Keratinocyte (primary cell): ENCODE results near the gene MSH2. TPM values are rescaled to one million over a fixed set of nuclear protein-coding genes. Genes with fewer than 3 reads are reported as not detected.

Experiments used
- DNase-seq: peaks from one replicate; pipeline ENCODE4 v3.0.0-alpha.2; 2011; ENCODE audit warnings: low read depth, missing footprints, low spot score
- FAIRE-seq: peaks from 2 replicates; lab custom pipeline; 2011; peaks lifted over from hg19 to GRCh38; lab: Jason Lieb, UNC
- H2AFZ ChIP-seq: 2 replicates; pipeline ENCODE4 v1.6.0; 2012; ENCODE audit warnings: low read length, control low read depth, inconsistent platforms; ENCODE audit not compliant: control insufficient read depth
- H3K27ac ChIP-seq: 2 replicates; pipeline ENCODE4 v1.5.1; 2011; ENCODE audit warnings: low read length; ENCODE audit not compliant: control insufficient read depth, insufficient read depth
- H3K27me3 ChIP-seq: 3 replicates; pipeline ENCODE4 v1.6.0; 2011; ENCODE audit warnings: low read length; ENCODE audit not compliant: control insufficient read depth, insufficient read depth; ENCODE audit errors: extremely low read depth
- H3K36me3 ChIP-seq, 2 experiments: 2 replicates in 1 of 2; 3 replicates in 1 of 2; pipeline ENCODE4 v1.5.1; 2011; ENCODE audit warnings: low read length in 2 of 2, mild to moderate bottlenecking in 1 of 2; ENCODE audit not compliant: control insufficient read depth in 2 of 2, insufficient read depth in 2 of 2; ENCODE audit errors: extremely low read depth in 1 of 2
- H3K4me1 ChIP-seq: 3 replicates; pipeline ENCODE4 v1.5.1; 2011; ENCODE audit warnings: low read length; ENCODE audit not compliant: control insufficient read depth, insufficient read depth; ENCODE audit errors: extremely low read depth
- H3K4me2 ChIP-seq: 3 replicates; pipeline ENCODE4 v1.6.0; 2011; ENCODE audit warnings: low read depth, low read length; ENCODE audit not compliant: control insufficient read depth, insufficient read depth; ENCODE audit errors: extremely low read depth
- H3K4me3 ChIP-seq, 3 experiments: fragments of 200-600 bp in 1 of 3; sonication (generic) in 1 of 3; 2 replicates in 2 of 3; 3 replicates in 1 of 3; pipeline ENCODE4 v1.5.1; 2011 to 2016; ENCODE audit warnings: low read length in 3 of 3, mild to moderate bottlenecking in 3 of 3, control low read depth in 2 of 3, inconsistent platforms in 1 of 3, low read depth in 1 of 3, mixed read lengths in 1 of 3, mixed run types in 1 of 3, moderate library complexity in 1 of 3; ENCODE audit not compliant: control insufficient read depth in 2 of 3, insufficient read depth in 2 of 3; ENCODE audit errors: extremely low read depth in 1 of 3
- H3K79me2 ChIP-seq: 2 replicates; pipeline ENCODE4 v1.6.0; 2012; ENCODE audit warnings: low read length; ENCODE audit not compliant: control insufficient read depth, insufficient read depth
- H3K9ac ChIP-seq: 3 replicates; pipeline ENCODE4 v1.6.0; 2011; ENCODE audit warnings: low read length; ENCODE audit not compliant: control insufficient read depth, insufficient read depth; ENCODE audit errors: extremely low read depth
- H3K9me1 ChIP-seq: 3 replicates; pipeline ENCODE4 v1.6.0; 2011; ENCODE audit warnings: low read length; ENCODE audit not compliant: control insufficient read depth, insufficient read depth; ENCODE audit errors: extremely low read depth
- H3K9me3 ChIP-seq: 2 replicates; pipeline ENCODE4 v1.5.1; 2012; ENCODE audit warnings: low read depth, low read length; ENCODE audit not compliant: control insufficient read depth
- H4K20me1 ChIP-seq: 3 replicates; pipeline ENCODE4 v1.6.0; 2011; ENCODE audit warnings: low read length; ENCODE audit not compliant: control insufficient read depth, insufficient read depth; ENCODE audit errors: extremely low read depth
- CTCF ChIP-seq, 3 experiments: IDR thresholded peaks in 1 of 3; conservative IDR thresholded peaks in 1 of 3; optimal IDR thresholded peaks in 1 of 3; 2 replicates in 2 of 3; 3 replicates in 1 of 3; pipeline versions ENCODE3 to v1.5.1; 2011; ENCODE audit warnings: low read length in 3 of 3, mild to moderate bottlenecking in 3 of 3, moderate library complexity in 2 of 3, control low read depth in 1 of 3, inconsistent platforms in 1 of 3; ENCODE audit not compliant: insufficient read depth in 2 of 3; ENCODE audit errors: extremely low read depth in 1 of 3
- EZH2 ChIP-seq: IDR thresholded peaks from one replicate; pipeline ENCODE4 v1.6.1; 2012; ENCODE audit warnings: inconsistent platforms, mild to moderate bottlenecking, low read length, moderate library complexity
- dilution Hi-C: fragments of 300-500 bp; cut with MboI; formaldehyde crosslinking; loops from one replicate; pipeline ENCODE4 v1.7.0; 2020; ENCODE audit warnings: low sequenced_read_pairs; ENCODE audit not compliant: extremely low pct_ligation_motif_present
- polyA plus RNA-seq, 5 experiments: library from polyadenylated mRNA; depleted of rRNA in 3 of 5; stranded (reverse) in 3 of 5; stranded (forward) in 1 of 5; unstranded in 1 of 5; fragments of >200 nt; gene quantifications; 1 replicate in 1 of 5; 2 replicates in 3 of 5; 3 replicates in 1 of 5; pipeline versions ENCODE4 v1.2.1 to v1.2.3, GENCODE V29; 2011 to 2012; ENCODE audit warnings: missing spikeins in 2 of 5, low read depth in 1 of 5, low replicate concordance in 1 of 5

The MSH2 gene
- polyA plus RNA-seq, 1 donor (not counting 4 experiments of a cell fraction or from before 2014, with no cell fraction given): 16.8 TPM

GRCh38 chr2:47497843-47498460, 95.0 kb downstream of the MSH2 start:
- H3K79me2 ChIP-seq: no peaks in the 10 kb centered on the region
- no peak for DNase-seq
- no peak overlapping the region for H3K9ac ChIP-seq
- H3K27ac ChIP-seq: no peak overlapping the region
- TF ChIP-seq EZH2: no peak
- TF ChIP-seq CTCF (optimal IDR thresholded peaks at IDR 0.05 in 1 of 3, IDR thresholded peaks at IDR 0.05 in 1 of 3, conservative IDR thresholded peaks at IDR 0.05 in 1 of 3; ENCODE audit: extremely low read depth in 1 of 3, insufficient read depth in 2 of 3, low read length in 3 of 3): no peak
- no peak overlapping the region for H3K4me3 ChIP-seq
- peak; percentile 36 for FAIRE-seq
- H3K9me3 ChIP-seq: peaks cover 10% of the 10 kb centered on the region
- no peaks in the 10 kb centered on the region for H3K27me3 ChIP-seq
- dilution Hi-C loops: no loop called here
- no peak overlapping the region for H3K4me2 ChIP-seq
- no peak overlapping the region for H2AFZ ChIP-seq
- H3K9me1 ChIP-seq: no peaks in the 10 kb centered on the region
- H4K20me1 ChIP-seq: no peaks in the 10 kb centered on the region
- no peaks in the 10 kb centered on the region for H3K36me3 ChIP-seq
- peaks cover 18% of the 10 kb centered on the region for H3K4me1 ChIP-seq

- Histone ChIP-seq H3K27ac (no peak overlapping the region), H3K4me3 (no peak overlapping the region), H4K20me1 (no peaks in the 10 kb centered on the region), H3K4me2 (no peak overlapping the region), H3K36me3 (no peaks in the 10 kb centered on the region), H3K9me1 (no peaks in the 10 kb centered on the region), H3K79me2 (no peaks in the 10 kb centered on the region), H2AFZ (no peak overlapping the region), H3K9ac (no peak overlapping the region), H3K9me3 (peaks cover 10% of the 10 kb centered on the region), H3K4me1 (peaks cover 18% of the 10 kb centered on the region), H3K27me3 (no peaks in the 10 kb centered on the region)
- FAIRE-seq (no peak), DNase-seq (no peak)
- TF ChIP-seq CTCF (optimal IDR thresholded peaks at IDR 0.05 in 1 of 3, IDR thresholded peaks at IDR 0.05 in 1 of 3, conservative IDR thresholded peaks at IDR 0.05 in 1 of 3; ENCODE audit: extremely low read depth in 1 of 3, insufficient read depth in 2 of 3, low read length in 3 of 3) (no peak), EZH2 (no peak)
- dilution Hi-C loops: no loop called here
Measured at GRCh38 chr2:47499093-47499492, 96.1 kb downstream of the MSH2 start.
